Gastroesophageal sphincter (tissue), 3 donors: ENCODE results near the gene ARFGEF2.

Source experiments
- CTCF ChIP-seq, 4 experiments: fragments of 200-600 bp in 2 of 4; fragments of 450-650 bp in 2 of 4; sonication (generic) in 1 of 4; IDR thresholded peaks; one replicate each; pipeline ENCODE4 v1.5.1; 2017 to 2019; ENCODE audit warnings: antibody characterized with exemption in 4 of 4, mild to moderate bottlenecking in 2 of 4, moderate library complexity in 2 of 4
- EP300 ChIP-seq: sonication (generic); formaldehyde crosslinking; IDR thresholded peaks from one replicate; pipeline ENCODE4 v1.6.1; 2017; ENCODE audit warnings: antibody characterized with exemption, mild to moderate bottlenecking
- POLR2A ChIP-seq, 2 donors: fragments of 450-650 bp; IDR thresholded peaks; one replicate each; pipeline ENCODE4 v1.6.1; 2017; ENCODE audit warnings: antibody characterized with exemption in 2 of 2, mild to moderate bottlenecking in 2 of 2, moderate library complexity in 1 of 2

GRCh38 chr20:48971956-48972355 is 50.4 kb downstream of the ARFGEF2 start:
- TF ChIP-seq CTCF (IDR thresholded peaks at IDR 0.05) = no peak
- no peak for TF ChIP-seq EP300
- no peak for TF ChIP-seq POLR2A (IDR thresholded peaks at IDR 0.05)
